ENCODE measurements around the gene PRPSAP2.
"Not testable (repeated sequence)": the region's sequence is repeated elsewhere in the genome, so short reads cannot be mapped to it uniquely, and the experiment has no call there.

PRPSAP2 gene

DNA sequence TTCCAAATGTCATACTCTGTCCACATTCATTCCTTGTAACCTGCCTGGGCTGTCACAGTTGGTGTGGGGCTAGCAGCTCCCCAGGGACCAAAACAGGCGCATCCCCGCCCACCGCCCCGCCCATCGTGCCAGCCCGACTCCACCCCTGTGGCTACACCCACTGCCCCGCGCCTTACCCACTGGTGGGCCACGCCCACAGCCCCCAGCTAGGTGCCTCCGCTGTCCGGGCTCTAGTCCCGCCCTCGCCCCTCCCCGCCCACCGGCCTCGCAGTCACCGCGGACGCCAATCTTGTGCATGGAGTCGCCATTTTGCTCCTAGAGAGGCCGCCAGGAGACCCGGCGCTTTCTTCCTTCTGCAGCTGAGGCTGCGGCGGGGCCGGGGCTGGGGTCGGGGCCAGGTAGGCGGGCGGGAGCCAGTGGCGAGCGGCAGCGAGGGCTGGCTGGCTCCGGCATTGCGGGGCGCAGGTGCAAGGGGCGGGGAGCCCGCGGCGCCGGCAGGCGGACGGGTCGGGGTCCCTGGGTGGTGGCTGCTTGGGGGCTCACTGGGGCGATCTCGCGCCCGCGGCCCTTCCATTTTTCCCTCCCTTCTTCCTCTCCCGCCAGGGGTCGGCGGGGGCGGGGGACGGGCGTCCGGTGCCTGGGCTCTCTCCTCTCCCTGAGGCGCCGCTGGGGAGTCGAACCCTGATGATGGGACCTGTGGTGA is at the start of gene PRPSAP2:
Gene PRPSAP2, plus strand, starts transcription at position 268 of the 703 bp plus-strand sequence. CDS start 7,703 bp downstream, outside the sequence.
- DNase-seq (ENCODE audit: low read depth in 2 of 2): peak; percentile 74 to 75

DNA sequence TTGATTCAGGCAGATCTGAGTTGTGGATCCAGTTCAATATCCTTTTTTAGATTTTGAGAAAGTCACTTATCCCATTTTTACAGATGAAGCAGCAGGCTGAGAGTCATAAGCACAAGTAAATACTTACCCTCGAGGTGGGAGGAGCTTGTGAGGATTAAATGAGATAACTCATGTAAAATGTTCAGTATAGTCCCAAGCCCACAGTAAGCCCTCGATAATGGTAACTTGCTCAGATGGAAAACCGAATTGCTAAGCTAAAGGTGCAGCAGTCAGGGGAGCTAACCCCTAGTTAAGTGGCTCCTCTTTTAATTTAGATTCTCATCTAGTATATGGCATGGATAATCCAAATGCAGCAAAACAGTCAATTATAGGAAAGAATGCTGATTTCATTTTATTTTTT is 42.0 kb upstream of the PRPSAP2 start:
- DNase-seq (ENCODE audit: low read depth in 2 of 2): not testable (repeated sequence)

GRCh38 chr17:18816489-18817371 is 41.2 kb upstream of the PRPSAP2 start:
- peak; percentile 33 for DNase-seq (ENCODE audit: low read depth in 2 of 2)

DNA sequence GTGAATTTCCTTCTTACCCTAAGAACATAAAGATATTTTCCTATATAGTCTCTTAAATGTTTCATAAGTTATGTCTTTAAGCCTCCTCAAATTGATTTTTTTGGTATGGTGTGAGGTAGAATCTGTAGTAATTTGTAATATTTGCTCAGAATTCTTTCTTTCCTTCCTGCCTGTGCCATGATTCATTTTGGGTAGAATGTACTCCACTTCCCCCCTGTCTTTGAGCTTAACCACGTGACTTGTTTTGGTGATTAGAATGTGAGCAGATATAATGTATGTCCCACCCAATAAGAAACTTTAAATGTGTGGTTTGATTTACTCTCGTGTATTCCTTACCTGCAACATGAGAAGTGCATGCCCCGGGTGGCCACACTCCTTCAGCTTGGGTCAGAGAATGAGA is 36.5 kb upstream of the PRPSAP2 start:
- not testable (repeated sequence) for DNase-seq (ENCODE audit: low read depth in 2 of 2)

DNA sequence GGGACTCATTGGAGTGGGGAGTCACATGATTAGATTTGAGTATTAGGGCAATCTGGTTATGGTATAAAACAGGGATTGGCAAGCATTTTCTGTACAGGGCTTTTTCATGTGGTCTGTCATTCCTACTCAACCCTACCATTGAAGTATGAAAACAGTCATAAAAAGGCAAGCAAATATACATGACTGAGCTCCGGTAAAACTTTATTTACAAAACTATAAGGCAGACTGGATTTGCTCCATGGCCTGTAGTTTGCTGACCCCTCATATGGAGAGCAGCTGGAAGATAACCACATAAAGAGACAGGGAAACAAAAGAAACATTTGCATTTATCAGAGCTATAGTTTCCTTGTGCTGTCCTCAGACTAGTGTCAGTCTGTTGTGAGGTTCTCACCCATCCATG is 30.3 kb upstream of the PRPSAP2 start:
- not testable (repeated sequence) for DNase-seq (ENCODE audit: low read depth in 2 of 2)

GRCh38 chr17:18848501-18848900 is 9.4 kb upstream of the PRPSAP2 start:
- DNase-seq (ENCODE audit: low read depth in 2 of 2): no peak

- DNase-seq (ENCODE audit: low read depth in 2 of 2): no peak
Observed at GRCh38 chr17:18850679-18851078, 7.3 kb upstream of the PRPSAP2 start.

GRCh38 chr17:18851201-18851600 is 6.7 kb upstream of the PRPSAP2 start:
- no peak for DNase-seq (ENCODE audit: low read depth in 2 of 2)

DNA sequence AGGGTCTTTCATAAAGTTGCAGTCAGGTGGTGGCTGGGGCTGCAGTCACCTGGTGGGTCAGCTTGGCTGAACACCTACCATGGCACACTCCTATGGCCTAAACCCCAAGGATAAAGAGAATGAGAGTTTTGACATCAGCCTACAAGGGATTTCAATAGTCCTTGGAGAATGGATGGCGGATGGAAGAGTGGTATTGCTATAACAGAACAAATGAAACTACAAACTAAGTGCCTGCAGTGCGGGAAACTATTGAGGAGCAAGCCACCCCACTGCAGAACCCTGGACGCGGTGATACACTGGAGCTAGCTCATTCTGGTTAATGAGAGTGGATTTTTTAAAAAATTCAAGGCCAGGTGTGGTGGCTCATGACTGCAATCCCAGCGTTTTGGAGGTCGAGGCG is 3.0 kb upstream of the PRPSAP2 start:
- no peak for DNase-seq (ENCODE audit: low read depth in 2 of 2)

GRCh38 chr17:18855831-18856569 is 1.9 kb upstream of the PRPSAP2 start:
- peak; percentile 77 to 82 for DNase-seq (ENCODE audit: low read depth in 2 of 2)

GRCh38 chr17:18856570-18856915 is 1.4 kb upstream of the PRPSAP2 start:
- DNase-seq (ENCODE audit: low read depth in 2 of 2): no peak

GRCh38 chr17:18858567-18859245 is 775 bp downstream of the PRPSAP2 start:
- DNase-seq (ENCODE audit: low read depth in 2 of 2): no peak

DNA sequence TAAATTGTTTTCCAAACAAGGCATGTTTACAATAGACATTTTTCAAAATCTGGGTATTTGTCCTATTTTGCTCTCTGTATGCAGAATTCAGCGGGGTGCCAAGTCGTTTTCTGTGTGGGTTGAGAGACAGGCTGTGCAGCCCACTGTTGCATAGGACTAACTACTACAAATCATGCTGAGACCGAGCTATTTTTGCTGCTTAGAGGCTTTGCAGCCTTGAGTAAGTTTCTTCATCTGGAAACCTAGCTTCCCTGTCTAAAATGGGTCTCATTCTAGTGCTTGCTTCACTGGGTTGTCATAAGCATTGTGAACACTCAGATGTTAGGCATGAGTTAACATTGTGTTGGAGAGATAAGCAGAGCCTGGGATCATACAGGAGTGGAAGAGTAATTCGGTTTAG is 1.3 kb downstream of the PRPSAP2 start:
- no peak for DNase-seq (ENCODE audit: low read depth in 2 of 2)

DNA sequence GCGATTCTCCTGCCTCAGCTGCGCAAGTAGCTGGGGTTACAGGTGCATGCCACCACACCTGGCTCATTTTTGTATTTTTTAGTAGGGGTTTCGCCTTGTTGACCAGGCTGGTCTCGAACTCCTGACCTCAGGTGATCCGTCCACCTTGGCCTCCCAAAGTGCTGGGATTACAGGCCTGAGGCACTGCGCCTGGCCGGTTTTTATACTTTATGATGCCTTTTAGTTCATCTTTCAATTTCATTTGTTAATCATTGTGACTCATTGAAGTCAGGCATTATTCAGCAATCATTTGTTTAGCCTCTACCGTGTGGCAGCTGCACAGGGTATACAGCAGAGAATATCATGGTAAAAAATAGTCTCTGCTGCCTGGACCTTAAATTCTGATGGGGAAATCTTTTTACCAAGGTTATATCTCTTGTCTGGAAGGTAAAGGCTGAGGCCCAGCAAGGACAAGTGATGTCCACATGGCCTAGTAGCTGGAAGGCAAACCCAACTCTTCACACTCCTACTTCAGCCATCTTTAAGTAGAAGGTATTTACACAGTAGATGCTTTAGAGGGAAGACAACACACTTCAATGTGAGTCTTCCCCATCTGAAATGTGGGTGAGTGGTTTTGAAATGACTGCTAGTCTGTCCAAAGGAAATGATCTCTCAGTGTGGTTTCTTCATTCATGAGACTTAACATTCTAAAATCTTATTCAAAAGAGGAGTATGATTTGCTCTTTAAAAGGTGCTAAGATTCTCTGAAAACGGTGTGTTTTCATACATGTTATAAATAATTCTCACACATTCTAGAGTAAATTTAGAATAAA is 2.4 kb downstream of the PRPSAP2 start:
- DNase-seq (ENCODE audit: low read depth in 2 of 2): no peak

- DNase-seq (ENCODE audit: low read depth in 2 of 2): no peak
Observed at GRCh38 chr17:18862011-18862410, 4.1 kb downstream of the PRPSAP2 start.

DNA sequence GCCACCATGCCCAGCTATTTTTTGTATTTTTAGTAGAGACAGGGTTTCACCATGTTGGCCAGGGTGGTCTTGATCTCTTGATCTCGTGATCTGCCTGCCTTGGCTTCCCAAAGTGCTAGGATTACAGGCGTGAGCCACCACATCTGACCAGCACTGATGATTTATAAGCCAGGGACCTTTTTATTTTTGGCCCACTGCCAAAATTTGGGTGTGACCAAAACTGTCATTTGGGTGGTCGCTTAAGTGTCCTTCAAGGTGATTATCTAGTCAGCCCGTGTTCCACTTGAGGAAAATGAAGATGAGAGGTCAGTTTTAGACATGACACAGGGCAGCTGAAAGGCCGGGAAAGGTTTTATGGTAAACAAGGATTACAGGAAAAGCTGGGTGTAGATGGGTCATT is 7.1 kb downstream of the PRPSAP2 start:
- DNase-seq (ENCODE audit: low read depth in 2 of 2): not testable (repeated sequence)

DNA sequence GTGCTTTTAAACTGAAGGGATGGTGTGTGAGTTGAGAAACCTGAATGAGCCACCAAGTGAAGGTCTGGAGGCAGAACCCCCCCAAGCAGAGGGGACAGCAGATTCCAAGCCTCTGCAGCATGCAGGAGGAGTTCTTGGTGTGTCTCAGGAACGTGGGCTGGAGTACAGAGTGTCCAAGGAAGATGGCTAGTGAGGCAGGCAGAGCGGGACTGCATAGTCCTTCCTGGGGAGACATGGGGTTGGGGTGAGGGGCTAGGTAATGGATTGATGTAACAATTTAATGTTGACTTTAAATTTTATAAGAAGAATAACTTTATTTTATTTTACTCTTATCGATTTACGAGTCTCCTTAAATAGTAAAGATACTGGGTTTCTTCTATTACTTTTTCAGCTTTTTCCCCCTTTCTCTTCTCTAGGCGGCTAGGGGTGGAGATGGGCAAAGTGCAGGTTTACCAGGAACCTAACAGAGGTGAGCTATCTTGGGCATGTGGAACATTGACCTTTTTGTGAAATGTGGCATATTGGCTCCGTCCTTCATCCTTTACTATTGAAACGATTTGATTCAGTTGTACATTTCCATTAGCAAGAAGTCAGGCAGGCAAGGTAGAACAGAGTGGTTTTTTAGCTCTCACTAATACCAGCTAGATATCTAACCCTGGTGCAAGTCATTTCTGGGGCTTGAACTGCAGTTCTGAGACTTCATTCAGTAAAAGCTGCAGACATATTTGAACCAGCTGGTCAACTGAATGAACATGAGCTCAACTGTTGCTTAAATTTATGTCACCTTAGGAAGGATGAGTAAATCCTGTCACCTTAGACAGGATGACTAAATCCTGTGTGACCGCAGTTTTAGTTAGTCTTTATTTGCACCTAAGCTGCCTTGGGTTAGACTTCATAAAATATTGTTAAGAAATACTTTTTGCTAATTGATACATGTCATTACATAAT is 9.2 kb downstream of the PRPSAP2 start:
- DNase-seq (ENCODE audit: low read depth in 2 of 2): no peak

DNA sequence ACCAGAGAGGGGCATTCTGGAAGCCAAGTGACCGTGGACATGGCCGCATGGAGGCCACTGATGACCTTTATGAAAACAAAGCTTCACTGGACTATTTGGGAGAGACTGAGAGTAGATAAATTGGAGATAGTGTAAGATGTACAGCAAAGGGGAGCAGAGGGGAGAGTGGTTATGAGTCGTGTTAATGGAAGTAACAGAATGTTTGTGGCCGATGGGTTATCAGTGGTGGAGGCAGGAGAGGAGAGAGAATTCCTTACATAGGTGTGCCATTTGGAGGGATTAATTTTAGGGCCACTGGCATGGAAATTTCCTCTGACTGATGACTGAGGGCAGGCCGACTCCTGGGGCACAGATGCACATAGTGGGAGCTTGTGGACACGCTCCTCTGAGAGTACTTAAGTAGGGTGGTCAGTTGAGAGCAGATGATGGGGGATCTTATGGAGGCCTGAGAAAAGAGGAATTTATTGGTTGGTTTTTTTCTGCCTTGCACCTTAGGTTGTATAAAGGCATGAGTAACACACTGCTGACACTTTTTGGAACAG is 19.2 kb downstream of the PRPSAP2 start:
- peak in 1 of 2 experiments; percentile 17 for DNase-seq (ENCODE audit: low read depth in 2 of 2)

DNA sequence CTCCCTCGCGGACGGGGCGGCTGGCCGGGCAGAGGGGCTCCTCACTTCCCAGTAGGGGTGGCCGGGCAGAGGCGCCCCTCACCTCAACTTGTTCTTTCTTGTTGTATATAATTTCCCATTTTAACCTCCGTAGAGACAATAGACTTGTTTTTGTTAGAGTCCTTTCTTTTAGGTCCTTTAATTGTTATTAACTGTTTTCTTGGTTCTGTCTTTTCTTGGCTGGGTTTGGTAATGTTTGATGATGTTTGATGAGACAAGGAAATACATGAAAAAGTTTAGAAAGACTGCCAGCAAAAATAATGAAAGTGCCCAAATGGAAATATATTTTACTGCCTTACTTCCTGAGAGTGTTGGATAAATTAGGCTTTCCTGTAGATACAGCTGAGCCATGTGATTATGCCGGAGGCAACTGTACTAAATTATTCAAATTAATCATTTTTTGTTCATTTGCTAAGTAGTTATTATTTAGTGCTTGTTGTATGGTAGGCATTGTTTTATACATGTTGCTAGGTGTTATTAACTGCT is 30.9 kb downstream of the PRPSAP2 start:
- no peak for DNase-seq (ENCODE audit: low read depth in 2 of 2)

All from fibroblast of skin of left biceps (primary cell).